WERI-Rb-1 (cell line): ENCODE measurements around the gene GZMM.

ENCODE experiments used
- DNase-seq: peaks from one replicate; pipeline ENCODE4 v3.0.0-alpha.2; 2020
- H3K27ac ChIP-seq: fragments of 250-450 bp; sonication (Bioruptor Pico); 2 replicates; pipeline ENCODE4 v1.5.1; 2020; ENCODE audit warnings: mild to moderate bottlenecking, moderate library complexity
- H3K27me3 ChIP-seq: fragments of 250-450 bp; sonication (Bioruptor Pico); 2 replicates; pipeline ENCODE4 v1.5.1; 2021; ENCODE audit warnings: mild to moderate bottlenecking, low read depth, moderate library complexity; ENCODE audit not compliant: insufficient read depth, severe bottlenecking
- H3K36me3 ChIP-seq: fragments of 250-450 bp; sonication (Bioruptor Pico); 2 replicates; pipeline ENCODE4 v1.5.1; 2020; ENCODE audit warnings: mild to moderate bottlenecking, moderate library complexity
- H3K4me3 ChIP-seq: 2 replicates; pipeline ENCODE4 v1.5.1; 2011; ENCODE audit warnings: low read depth, mild to moderate bottlenecking, control low read depth, low read length
- H3K9me3 ChIP-seq: fragments of 250-450 bp; sonication (Bioruptor Pico); 2 replicates; pipeline ENCODE4 v1.5.1; 2021; ENCODE audit warnings: mild to moderate bottlenecking, moderate library complexity; ENCODE audit not compliant: severe bottlenecking
- CTCF ChIP-seq: IDR thresholded peaks from 2 replicates; pipeline ENCODE4 v1.5.1; 2011; ENCODE audit warnings: low read depth, mild to moderate bottlenecking, control low read depth, inconsistent platforms, low read length

The GZMM gene

DNA sequence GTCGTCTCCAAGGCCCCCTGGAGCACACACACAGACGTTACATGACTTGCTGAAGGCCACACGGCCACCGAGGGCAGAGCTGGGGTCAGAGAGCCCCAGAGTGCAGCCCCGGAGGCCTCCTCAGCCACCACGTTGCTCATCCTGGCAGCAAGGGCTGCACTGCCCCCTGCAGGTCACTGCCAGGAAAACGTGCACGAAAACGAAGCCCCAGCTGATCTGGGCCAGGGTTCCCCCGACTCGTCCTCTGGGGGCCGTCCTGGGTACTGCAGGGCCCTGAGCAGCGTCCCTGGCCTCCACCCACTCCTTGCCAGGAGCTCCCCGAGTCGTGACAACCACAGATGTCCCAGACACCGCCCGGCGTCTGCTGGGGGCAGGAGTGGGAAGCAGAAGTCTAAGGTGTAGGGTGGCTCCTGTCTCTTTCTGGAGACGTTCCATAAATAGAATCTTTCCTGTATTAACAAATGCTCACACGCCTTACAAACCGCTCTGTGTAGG, 33.2 kb upstream of the GZMM start:
- Histone ChIP-seq H3K4me3 (no peak overlapping the region), H3K9me3 (no peaks in the 10 kb centered on the region), H3K27ac (peak overlapping the region; percentile 53), H3K36me3 (peaks cover 5% of the 10 kb centered on the region; the same call in 1 of the 2 replicates), H3K27me3 (no peaks in the 10 kb centered on the region)
- peak; percentile 90 for DNase-seq
- TF ChIP-seq CTCF, result peak; percentile 100

DNA sequence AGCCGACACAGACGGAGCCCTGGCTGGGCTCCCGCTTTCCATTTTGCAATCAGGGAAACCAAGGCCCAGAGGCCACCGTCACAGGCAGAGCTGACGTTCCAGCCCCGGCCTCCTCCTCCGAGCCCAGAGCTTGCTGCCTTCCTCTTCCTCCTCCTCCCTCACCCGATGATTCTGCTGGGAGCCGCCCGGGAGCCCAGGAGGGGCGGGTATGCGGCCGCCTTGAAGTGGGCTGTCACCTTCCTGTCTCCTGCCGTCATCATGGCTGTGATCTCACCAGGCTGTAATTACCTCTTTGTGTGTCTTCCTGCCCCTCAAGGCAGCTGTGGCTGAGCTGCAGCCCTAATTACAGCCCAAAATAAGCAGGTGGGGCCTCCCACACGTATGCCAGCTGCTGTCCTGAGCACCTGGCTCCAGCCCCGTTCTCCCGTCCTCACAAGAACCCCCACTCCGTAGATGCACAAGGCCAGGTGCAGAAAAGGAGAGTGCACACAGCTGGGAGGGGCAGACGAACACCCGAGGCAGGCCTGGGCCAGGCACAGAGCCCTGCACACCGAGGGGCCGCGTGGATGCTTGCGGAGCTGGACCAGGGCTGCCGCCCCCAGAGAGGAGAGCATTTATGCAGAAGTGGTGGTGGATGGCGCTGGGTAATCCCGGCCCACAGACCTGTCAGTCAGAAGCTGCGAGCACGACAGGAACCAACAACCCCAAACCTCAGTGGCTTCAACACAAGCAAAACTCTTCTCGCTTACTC, 32.6 kb upstream of the GZMM start:
- no peak for DNase-seq
- Histone ChIP-seq H3K27me3 (no peaks in the 10 kb centered on the region), H3K4me3 (no peak overlapping the region), H3K9me3 (no peaks in the 10 kb centered on the region), H3K36me3 (peaks cover 5% of the 10 kb centered on the region; the same call in 1 of the 2 replicates), H3K27ac (peak overlapping the region; percentile 53)
- TF ChIP-seq CTCF, result no peak

DNA sequence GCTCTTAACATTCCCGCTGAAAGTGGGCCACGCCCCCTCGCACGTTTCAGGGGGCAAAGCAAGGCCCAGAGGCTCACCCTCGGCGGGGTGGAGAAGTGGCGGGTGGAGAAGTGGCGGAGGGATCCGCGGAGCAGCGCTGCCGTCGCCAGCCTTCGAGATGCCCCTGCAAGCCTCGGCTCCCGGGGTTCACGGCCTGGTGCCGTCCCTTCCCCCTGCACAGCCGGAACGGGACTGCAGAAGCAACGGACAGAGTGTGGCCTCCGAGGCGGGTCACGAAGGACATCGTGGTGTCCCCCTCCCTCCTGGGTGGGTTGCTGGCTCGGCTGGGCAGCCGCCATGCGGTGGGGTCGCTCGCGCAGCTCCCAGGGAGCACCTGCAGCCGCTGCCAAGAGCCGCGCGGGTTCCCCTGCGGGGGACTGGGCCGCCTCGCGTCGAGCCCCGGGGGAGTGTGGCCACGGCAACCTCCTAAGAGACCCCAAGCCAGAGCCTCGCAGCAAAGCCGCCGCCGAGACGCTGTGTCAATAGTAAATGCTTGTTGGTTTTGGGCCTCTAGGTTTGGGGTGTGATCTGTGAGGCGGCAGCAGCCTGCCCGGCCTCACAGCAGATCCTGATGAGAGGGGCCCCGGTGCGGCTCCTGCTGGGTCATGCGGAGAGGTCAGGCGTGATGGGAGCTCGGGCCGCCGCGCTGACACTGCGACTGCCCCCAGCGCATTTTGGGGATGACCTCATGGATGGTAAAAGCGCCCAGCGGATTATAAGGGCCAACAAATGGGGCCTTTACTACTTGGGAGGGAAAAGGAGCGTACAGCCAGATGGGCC, 31.1 kb upstream of the GZMM start:
- DNase-seq, result no peak
- H3K9me3 ChIP-seq, result no peaks in the 10 kb centered on the region
- H3K4me3 ChIP-seq, result no peak overlapping the region
- no peaks in the 10 kb centered on the region for H3K27me3 ChIP-seq
- no peak overlapping the region for H3K27ac ChIP-seq
- H3K36me3 ChIP-seq, result peaks cover 5% of the 10 kb centered on the region; the same call in 1 of the 2 replicates
- no peak for TF ChIP-seq CTCF

DNA sequence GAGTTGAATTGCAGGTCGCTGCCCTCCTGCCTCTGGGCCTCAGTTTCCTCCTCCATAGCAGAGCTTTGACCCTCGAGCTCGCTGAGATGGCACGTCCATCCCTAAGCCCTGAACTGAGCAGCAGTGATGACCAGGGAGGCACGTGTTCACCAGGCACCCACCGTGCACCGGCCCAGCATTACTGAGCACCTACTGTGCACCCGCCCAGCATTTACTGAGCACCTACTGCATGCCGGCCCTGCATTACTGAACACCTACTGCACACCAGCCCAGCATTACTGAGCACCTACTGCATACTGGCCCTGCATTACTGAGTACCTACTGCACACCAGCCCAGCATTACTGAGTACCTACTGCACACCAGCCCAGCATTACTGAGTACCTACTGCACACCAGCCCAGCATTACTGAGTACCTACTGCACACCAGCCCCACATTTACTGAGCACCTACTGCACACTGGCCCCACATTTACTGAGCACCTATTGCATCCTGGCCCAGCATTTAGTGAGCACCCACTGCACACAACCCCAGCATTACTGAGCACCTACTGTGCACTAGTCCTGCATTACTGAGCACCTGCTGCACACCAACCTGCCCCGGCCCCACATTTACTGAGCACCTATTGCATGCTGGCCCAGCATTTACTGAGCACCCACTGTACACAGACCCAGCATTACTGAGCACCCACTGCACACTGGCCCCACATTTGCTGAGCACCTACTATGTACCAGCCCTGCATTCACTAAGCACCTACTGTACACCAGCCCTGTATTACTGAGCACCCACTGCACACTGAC, 30.3 kb upstream of the GZMM start:
- TF ChIP-seq CTCF, result no peak
- no peak overlapping the region for H3K4me3 ChIP-seq
- H3K9me3 ChIP-seq, result no peaks in the 10 kb centered on the region
- H3K36me3 ChIP-seq, result peaks cover 5% of the 10 kb centered on the region; the same call in 1 of the 2 replicates
- DNase-seq, result no peak
- H3K27ac ChIP-seq, result no peak overlapping the region
- H3K27me3 ChIP-seq, result no peaks in the 10 kb centered on the region

DNA sequence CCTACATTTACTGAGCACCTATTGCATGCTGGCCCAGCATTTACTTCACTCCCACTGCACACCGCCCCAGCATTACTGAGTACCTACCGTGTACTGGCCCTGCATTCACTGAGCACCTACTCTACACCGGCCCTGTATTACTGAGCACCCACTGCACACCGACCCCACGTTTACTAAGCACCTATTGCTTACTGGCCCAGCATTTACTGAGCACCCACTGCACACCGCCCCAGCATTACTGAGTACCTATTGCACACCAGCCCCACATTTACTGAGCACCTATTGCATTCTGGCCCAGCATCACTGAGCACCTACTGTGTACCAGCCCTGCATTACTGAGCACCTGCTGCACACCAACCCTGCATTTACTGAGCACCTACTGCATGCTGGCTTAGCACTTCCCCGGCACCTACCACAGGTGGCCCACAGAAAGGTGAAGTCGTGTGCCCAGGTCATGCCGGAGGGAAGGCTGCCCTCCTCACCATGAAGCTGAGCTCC, 29.6 kb upstream of the GZMM start:
- Histone ChIP-seq H3K27me3 (no peaks in the 10 kb centered on the region), H3K27ac (no peak overlapping the region), H3K36me3 (peaks cover 5% of the 10 kb centered on the region; the same call in 1 of the 2 replicates), H3K9me3 (no peaks in the 10 kb centered on the region), H3K4me3 (no peak overlapping the region)
- no peak for TF ChIP-seq CTCF
- DNase-seq, result no peak
